H1 (cell line): ENCODE results near the gene RPL22L1.
"Not testable (repeated sequence)": the region's sequence is repeated elsewhere in the genome, so short reads cannot be mapped to it uniquely, and the experiment has no call there.

ENCODE experiments used
- CTCF ChIP-seq, 3 experiments: IDR thresholded peaks; 1 replicate in 2 of 3; 2 replicates in 1 of 3; pipeline versions ENCODE4 v1.5.1 to v1.6.1; 2011; ENCODE audit warnings: low read length in 3 of 3, mild to moderate bottlenecking in 3 of 3, inconsistent platforms in 2 of 3, low read depth in 1 of 3, moderate library complexity in 1 of 3; ENCODE audit not compliant: insufficient read depth in 1 of 3; ENCODE audit errors: control extremely low read depth in 1 of 3
- POLR2AphosphoS5 ChIP-seq: IDR thresholded peaks from 2 replicates; pipeline ENCODE4 v1.6.1; 2011; ENCODE audit warnings: low read depth, low read length
- SRF ChIP-seq: IDR thresholded peaks from 2 replicates; pipeline ENCODE4 v1.6.1; 2011; ENCODE audit warnings: mild to moderate bottlenecking, low read depth, low read length, moderate library complexity
- YY1 ChIP-seq: IDR thresholded peaks from 2 replicates; pipeline ENCODE4 v1.6.1; 2011; ENCODE audit warnings: low read depth, mild to moderate bottlenecking, low read length

- not testable (repeated sequence) for TF ChIP-seq SRF; CTCF (IDR thresholded peaks at IDR 0.05; ENCODE audit: control extremely low read depth in 1 of 3, insufficient read depth in 1 of 3, low read depth in 1 of 3, low read length in 3 of 3); POLR2AphosphoS5; YY1
Observed at GRCh38 chr3:170896333-170896732, 26.3 kb upstream of the RPL22L1 start.
